ENCODE results near the gene SND1.

The SND1 gene

DNA sequence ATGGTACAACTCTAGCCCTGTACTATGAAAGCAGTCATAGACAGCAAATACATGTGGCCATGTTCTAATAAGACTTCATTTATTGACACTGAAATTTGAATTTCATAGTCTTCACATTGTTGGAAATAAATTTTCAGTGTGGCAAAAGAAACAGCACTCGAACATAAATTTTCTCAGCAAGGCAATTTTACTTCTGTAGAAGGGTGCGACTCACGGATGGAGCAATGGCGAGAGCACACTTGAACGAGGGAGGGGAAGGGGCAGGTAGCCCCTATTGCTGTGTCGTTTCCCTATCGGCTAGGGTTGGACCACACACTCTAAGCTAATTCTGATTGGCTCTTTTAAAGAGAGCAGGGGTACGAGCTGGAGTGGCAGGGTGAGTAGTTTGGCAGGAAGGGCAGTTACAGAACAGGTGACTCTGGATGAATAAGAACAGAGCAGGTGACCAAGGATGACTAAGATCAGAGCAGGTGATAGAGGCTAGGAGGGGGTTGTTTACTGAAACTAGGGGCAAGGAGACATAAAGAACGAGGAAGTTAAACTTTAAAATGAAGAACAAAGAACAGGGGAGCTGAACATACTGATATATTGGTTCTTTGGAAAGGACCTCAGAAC lies 327.2 kb downstream of the SND1 start:
- in situ Hi-C loops (cut with HindIII; ENCODE audit: low pct_ligation_motif_present, low sequenced_read_pairs) = no loop called here
- no peak for TF ChIP-seq CTCF (IDR thresholded peaks at IDR 0.05; ENCODE audit: low read depth, low read length, missing control alignments)
- Histone ChIP-seq H3K27ac (no peak overlapping the region), H3K4me3 (ENCODE audit: low read depth, low read length) (no peak overlapping the region), H3K27me3 (replicated peaks) (no peaks in the 10 kb centered on the region), H3K36me3 (replicated peaks) (peaks cover 7% of the 10 kb centered on the region)
- no peak for DNase-seq

GRCh38 chr7:127979728-127980126 lies 327.7 kb downstream of the SND1 start:
- TF ChIP-seq CTCF (IDR thresholded peaks at IDR 0.05; ENCODE audit: low read depth, low read length, missing control alignments) = no peak
- Histone ChIP-seq H3K36me3 (replicated peaks) (peaks cover 7% of the 10 kb centered on the region), H3K27ac (no peak overlapping the region), H3K4me3 (ENCODE audit: low read depth, low read length) (no peak overlapping the region), H3K27me3 (replicated peaks) (no peaks in the 10 kb centered on the region)
- no peak for DNase-seq
- in situ Hi-C loops (cut with HindIII; ENCODE audit: low pct_ligation_motif_present, low sequenced_read_pairs) = no loop called here

GRCh38 chr7:127980901-127981300 lies 328.9 kb downstream of the SND1 start:
- Histone ChIP-seq H3K4me3 (ENCODE audit: low read depth, low read length) (no peak overlapping the region), H3K27ac (no peak overlapping the region), H3K27me3 (replicated peaks) (no peaks in the 10 kb centered on the region), H3K36me3 (replicated peaks) (peaks cover 7% of the 10 kb centered on the region)
- in situ Hi-C loops (cut with HindIII; ENCODE audit: low pct_ligation_motif_present, low sequenced_read_pairs) = no loop called here
- TF ChIP-seq CTCF (IDR thresholded peaks at IDR 0.05; ENCODE audit: low read depth, low read length, missing control alignments) = no peak
- no peak for DNase-seq

DNA sequence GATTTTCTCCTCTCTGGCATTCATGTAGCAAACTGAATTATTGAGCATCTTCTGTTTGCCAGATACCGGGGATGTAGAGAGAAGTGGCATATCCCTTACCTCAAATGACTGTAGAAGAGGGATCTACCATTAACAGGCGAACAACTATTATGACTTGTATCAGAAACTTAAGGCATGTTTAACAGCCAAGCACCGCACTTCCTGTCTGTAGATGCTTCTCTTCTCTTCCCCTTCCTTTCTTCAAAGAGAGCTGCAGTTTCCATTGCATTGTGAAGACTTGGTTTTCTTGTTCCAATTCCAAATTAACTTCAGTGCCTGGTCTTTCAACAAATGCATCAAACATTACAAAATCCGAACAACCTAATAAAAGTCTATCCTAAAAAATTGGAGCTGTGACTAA lies 330.0 kb downstream of the SND1 start:
- H3K4me3 ChIP-seq (ENCODE audit: low read depth, low read length) = no peak overlapping the region
- H3K36me3 ChIP-seq (replicated peaks) = no peaks in the 10 kb centered on the region
- no peak overlapping the region for H3K27ac ChIP-seq
- in situ Hi-C loops (cut with HindIII; ENCODE audit: low pct_ligation_motif_present, low sequenced_read_pairs) = no loop called here
- DNase-seq = no peak
- TF ChIP-seq CTCF (IDR thresholded peaks at IDR 0.05; ENCODE audit: low read depth, low read length, missing control alignments) = no peak
- H3K27me3 ChIP-seq (replicated peaks) = no peaks in the 10 kb centered on the region

DNA sequence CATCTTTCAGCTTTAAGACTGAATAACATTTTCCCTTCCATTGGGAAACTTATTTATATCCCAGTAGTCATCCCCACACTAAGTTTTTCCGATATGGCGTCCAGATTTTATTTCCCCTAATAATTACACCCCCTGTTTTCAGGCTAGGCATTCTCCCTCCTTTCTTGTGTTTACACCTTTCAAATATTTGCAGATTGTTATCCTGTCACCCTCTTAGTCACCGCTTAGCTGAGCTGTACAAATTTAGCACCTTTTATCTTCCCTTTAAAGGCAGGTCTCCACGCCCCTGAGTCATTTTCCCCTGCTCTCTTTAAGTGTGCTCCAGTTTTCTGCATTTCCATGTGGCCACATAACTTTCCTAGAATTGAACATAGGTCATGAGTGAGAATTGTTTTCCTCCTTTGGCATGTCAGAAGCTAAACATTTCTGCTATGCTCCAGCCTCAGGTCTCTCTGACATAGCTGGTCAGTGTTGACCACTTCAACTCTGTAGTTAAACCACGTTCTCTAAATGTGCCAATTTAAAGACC lies 331.9 kb downstream of the SND1 start:
- Histone ChIP-seq H3K36me3 (replicated peaks) (no peaks in the 10 kb centered on the region), H3K27me3 (replicated peaks) (no peaks in the 10 kb centered on the region), H3K27ac (no peak overlapping the region), H3K4me3 (ENCODE audit: low read depth, low read length) (no peak overlapping the region)
- no peak for DNase-seq
- in situ Hi-C loops (cut with HindIII; ENCODE audit: low pct_ligation_motif_present, low sequenced_read_pairs) = no loop called here
- TF ChIP-seq CTCF (IDR thresholded peaks at IDR 0.05; ENCODE audit: low read depth, low read length, missing control alignments) = no peak
